CD14-positive monocyte (primary cell): ENCODE data around the gene NAP1L4. TPM values are rescaled to one million over a fixed set of nuclear protein-coding genes. Genes with fewer than 3 reads are reported as not detected.

Experiments
- DNase-seq, 3 donors: peaks; one replicate each; pipeline ENCODE4 v3.0.0-alpha.2; 2011 to 2022
- H2AFZ ChIP-seq: 2 replicates; pipeline ENCODE4 v1.6.0; 2012; ENCODE audit warnings: mild to moderate bottlenecking, low read depth, low read length, inconsistent platforms; ENCODE audit not compliant: insufficient read depth, poor library complexity, severe bottlenecking
- H3K27ac ChIP-seq, 2 donors: 1 replicate in 1 of 2; 2 replicates in 1 of 2; pipeline ENCODE4 v1.5.1; 2012 to 2013; ENCODE audit warnings: low read length in 2 of 2, control low read depth in 1 of 2, inconsistent platforms in 1 of 2, low read depth in 1 of 2, mild to moderate bottlenecking in 1 of 2
- H3K27me3 ChIP-seq, 2 donors: one replicate each; pipeline versions ENCODE4 v1.6.0 to v1.6.1; 2011 to 2013; ENCODE audit warnings: low read length in 2 of 2; ENCODE audit not compliant: control insufficient read depth in 2 of 2, insufficient read depth in 2 of 2
- H3K36me3 ChIP-seq, 2 donors: replicated peaks in 1 of 2; 1 replicate in 1 of 2; 2 replicates in 1 of 2; pipeline versions ENCODE4 v1.5.1 to v1.6.1; 2012 to 2013; ENCODE audit warnings: low read length in 2 of 2, control low read depth in 1 of 2, inconsistent platforms in 1 of 2, mild to moderate bottlenecking in 1 of 2; ENCODE audit not compliant: insufficient read depth in 2 of 2, control insufficient read depth in 1 of 2
- H3K4me1 ChIP-seq, 2 donors: 1 replicate in 1 of 2; 2 replicates in 1 of 2; pipeline versions ENCODE4 v1.5.1 to v1.6.1; 2012 to 2013; ENCODE audit warnings: low read length in 2 of 2, control low read depth in 1 of 2, inconsistent platforms in 1 of 2, mild to moderate bottlenecking in 1 of 2, moderate library complexity in 1 of 2; ENCODE audit not compliant: insufficient read depth in 2 of 2, control insufficient read depth in 1 of 2
- H3K4me2 ChIP-seq: replicated peaks from 2 replicates; pipeline ENCODE3; 2012; ENCODE audit warnings: low read length, moderate library complexity, mild to moderate bottlenecking; ENCODE audit not compliant: poor library complexity, severe bottlenecking; ENCODE audit errors: extremely low read depth
- H3K4me3 ChIP-seq, 3 experiments: fragments of 200-600 bp in 1 of 3; sonication (generic) in 1 of 3; replicated peaks in 1 of 3; 1 replicate in 2 of 3; 2 replicates in 1 of 3; pipeline ENCODE4 v1.5.1; 2011 to 2013; ENCODE audit warnings: low read length in 3 of 3, mild to moderate bottlenecking in 3 of 3, control low read depth in 2 of 3, low read depth in 2 of 3, inconsistent platforms in 1 of 3, moderate library complexity in 1 of 3
- H3K79me2 ChIP-seq: 2 replicates; pipeline ENCODE4 v1.6.0; 2012; ENCODE audit warnings: mild to moderate bottlenecking, control low read depth, inconsistent platforms, low read length, moderate library complexity; ENCODE audit not compliant: insufficient read depth
- H3K9ac ChIP-seq: 2 replicates; pipeline ENCODE4 v1.6.0; 2017; ENCODE audit warnings: low read length, mild to moderate bottlenecking; ENCODE audit not compliant: insufficient read depth, poor library complexity, severe bottlenecking
- H3K9me3 ChIP-seq, 2 donors: replicated peaks in 1 of 2; 1 replicate in 1 of 2; 2 replicates in 1 of 2; pipeline versions ENCODE4 v1.5.1 to v1.6.1; 2012 to 2013; ENCODE audit warnings: low read length in 2 of 2, control low read depth in 1 of 2; ENCODE audit not compliant: control insufficient read depth in 1 of 2, insufficient read depth in 1 of 2
- H4K20me1 ChIP-seq: 2 replicates; pipeline ENCODE4 v1.6.0; 2012; ENCODE audit warnings: mild to moderate bottlenecking, low read length, control low read depth, moderate library complexity; ENCODE audit not compliant: insufficient read depth
- H3K27ac Mint-ChIP-seq, 7 donors: one replicate each; pipeline ENCODE4 v1.8.0; 2020; ENCODE audit warnings: mild to moderate bottlenecking in 7 of 7, mixed read lengths in 7 of 7, moderate library complexity in 6 of 7, inconsistent platforms in 2 of 7
- H3K27me3 Mint-ChIP-seq, 3 donors: one replicate each; pipeline ENCODE4 v1.8.0; 2021 to 2022; ENCODE audit warnings: low read depth in 3 of 3, mild to moderate bottlenecking in 3 of 3, mixed read lengths in 3 of 3, moderate library complexity in 3 of 3, inconsistent platforms in 1 of 3
- H3K36me3 Mint-ChIP-seq, 2 donors: one replicate each; pipeline ENCODE4 v1.8.0; 2020; ENCODE audit warnings: mixed read lengths in 2 of 2, inconsistent platforms in 1 of 2, mild to moderate bottlenecking in 1 of 2
- H3K4me1 Mint-ChIP-seq: one replicate; pipeline ENCODE4 v1.8.0; 2020; ENCODE audit warnings: mild to moderate bottlenecking, mixed read lengths
- H3K4me3 Mint-ChIP-seq, 2 donors: one replicate each; pipeline ENCODE4 v1.8.0; 2020; ENCODE audit warnings: mild to moderate bottlenecking in 2 of 2, mixed read lengths in 2 of 2, moderate library complexity in 1 of 2
- H3K9me3 Mint-ChIP-seq, 7 donors: one replicate each; pipeline ENCODE4 v1.8.0; 2020 to 2022; ENCODE audit warnings: mixed read lengths in 7 of 7, mild to moderate bottlenecking in 6 of 7, moderate library complexity in 6 of 7, inconsistent platforms in 2 of 7
- WGBS: methylation state at CpG from one replicate; pipeline ENCODE4 v1.1.5; 2013; ENCODE audit warnings: missing lambda C conversion rate; ENCODE audit not compliant: insufficient coverage; 5-methylcytosine and 5-hydroxymethylcytosine counted together
- intact Hi-C, 2 donors: fragments of 100-400 bp; cut with micrococcal nuclease; formaldehyde crosslinking; loops; one replicate each; pipeline versions ENCODE4 v1.15.0 to v1.15.1; 2023
- polyA plus RNA-seq, 3 donors: library from polyadenylated mRNA; depleted of rRNA in 1 of 3; unstranded in 2 of 3; stranded (reverse) in 1 of 3; fragments of 300-500 nt in 2 of 3; fragments of >200 nt in 1 of 3; fragmentation: Illumina TruSeq in 2 of 3; gene quantifications; 1 replicate in 2 of 3; 2 replicates in 1 of 3; pipeline ENCODE4 v1.2.3, GENCODE V29; 2012 to 2021
- TF ChIP-seq, protein P1 (sequence below): fragments of 200-600 bp; IDR thresholded peaks from one replicate; pipeline ENCODE4 v1.8.0; 2022; ENCODE audit warnings: antibody characterized with exemption, mild to moderate bottlenecking

NAP1L4 gene
- polyA plus RNA-seq, 3 donors: 42.1 to 44.9 (median 44.9) TPM

DNA sequence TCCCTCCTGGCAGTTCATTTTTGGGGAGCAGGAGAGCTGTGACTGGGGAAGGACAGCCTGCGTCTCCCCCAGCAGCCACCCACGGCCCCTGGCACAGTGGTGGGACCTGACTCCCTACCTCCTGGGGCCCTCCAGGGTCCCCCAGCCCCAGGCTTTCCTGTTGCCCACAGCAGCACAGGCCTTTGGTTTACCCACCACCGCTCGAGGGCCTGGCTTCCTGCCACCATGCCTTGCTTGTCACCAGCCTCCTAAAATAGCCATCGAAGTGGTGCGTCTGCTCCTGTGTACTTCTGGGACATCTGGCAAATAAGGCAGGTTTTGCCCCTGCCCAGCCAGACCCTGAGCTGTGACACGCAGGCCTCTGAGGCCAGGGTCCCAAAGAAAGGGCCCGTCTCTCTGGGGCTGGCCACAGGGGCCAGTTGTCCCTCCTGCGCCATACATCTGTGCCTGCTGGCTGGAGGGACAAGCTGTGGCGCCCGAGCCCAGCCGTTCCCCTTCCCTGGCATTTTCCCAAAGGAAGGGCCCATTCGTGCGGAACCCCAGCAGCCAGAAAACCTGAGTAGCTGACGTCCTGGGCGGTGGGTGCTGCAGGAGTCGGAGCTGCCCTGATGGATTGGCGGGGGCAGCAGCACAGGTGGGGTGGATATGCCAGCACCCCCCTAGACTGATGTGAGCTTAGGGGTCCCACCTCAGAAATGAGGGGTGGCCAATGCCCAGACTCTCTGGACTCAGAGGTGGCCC, 77.5 kb downstream of the NAP1L4 start:
- no peak overlapping the region for H3K27ac ChIP-seq
- peaks cover 0 to 2% (median 0%) of the 10 kb centered on the region in 7 donors for H3K9me3 Mint-ChIP-seq
- 49% methylated on average over 18 of the region's 18 CpGs for WGBS

DNA sequence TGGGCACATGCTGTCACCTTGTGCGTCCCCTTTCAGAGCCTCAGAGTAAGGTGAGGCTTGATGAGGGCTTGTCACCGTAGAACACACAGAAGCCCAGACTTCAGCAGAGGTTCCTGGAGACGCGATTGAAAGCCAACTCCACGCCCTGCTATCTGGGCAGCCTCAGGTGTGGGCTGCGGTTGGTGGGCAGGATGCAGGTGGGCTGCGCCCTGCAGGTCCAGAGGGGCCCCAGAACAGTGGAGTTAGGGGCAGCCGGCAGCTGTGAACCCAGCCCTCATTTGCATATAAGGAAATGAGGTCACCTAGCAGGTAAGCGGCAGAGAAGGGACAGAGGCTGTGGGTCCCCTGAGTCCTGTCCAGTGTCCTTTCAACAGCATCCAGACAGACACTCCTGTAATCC, 78.4 kb downstream of the NAP1L4 start:
- Histone ChIP-seq H3K27ac (no peak overlapping the region), H3K27me3 (peaks cover 0 to 3% of the 10 kb centered on the region in 2 donors), H3K4me2 (no peak overlapping the region), H3K9me3 (no peaks in the 10 kb centered on the region), H3K36me3 (no peaks in the 10 kb centered on the region), H3K9ac (no peak overlapping the region), H2AFZ (no peak overlapping the region), H3K79me2 (no peaks in the 10 kb centered on the region), H3K4me1 (no peaks in the 10 kb centered on the region), H4K20me1 (peaks cover 19% of the 10 kb centered on the region), H3K4me3 (no peak overlapping the region)
- H3K36me3 Mint-ChIP-seq: peaks cover 0 to 11% of the 10 kb centered on the region in 2 donors
- 81% methylated on average over 5 of the region's 9 CpGs for WGBS
- H3K4me1 Mint-ChIP-seq: peaks cover 15% of the 10 kb centered on the region
- peaks cover 18 to 24% (median 20%) of the 10 kb centered on the region in 3 donors for H3K27me3 Mint-ChIP-seq
- no peak overlapping the region for H3K27ac Mint-ChIP-seq
- no peak for DNase-seq
- no peak overlapping the region for H3K4me3 Mint-ChIP-seq
- TF ChIP-seq, protein P1, sequence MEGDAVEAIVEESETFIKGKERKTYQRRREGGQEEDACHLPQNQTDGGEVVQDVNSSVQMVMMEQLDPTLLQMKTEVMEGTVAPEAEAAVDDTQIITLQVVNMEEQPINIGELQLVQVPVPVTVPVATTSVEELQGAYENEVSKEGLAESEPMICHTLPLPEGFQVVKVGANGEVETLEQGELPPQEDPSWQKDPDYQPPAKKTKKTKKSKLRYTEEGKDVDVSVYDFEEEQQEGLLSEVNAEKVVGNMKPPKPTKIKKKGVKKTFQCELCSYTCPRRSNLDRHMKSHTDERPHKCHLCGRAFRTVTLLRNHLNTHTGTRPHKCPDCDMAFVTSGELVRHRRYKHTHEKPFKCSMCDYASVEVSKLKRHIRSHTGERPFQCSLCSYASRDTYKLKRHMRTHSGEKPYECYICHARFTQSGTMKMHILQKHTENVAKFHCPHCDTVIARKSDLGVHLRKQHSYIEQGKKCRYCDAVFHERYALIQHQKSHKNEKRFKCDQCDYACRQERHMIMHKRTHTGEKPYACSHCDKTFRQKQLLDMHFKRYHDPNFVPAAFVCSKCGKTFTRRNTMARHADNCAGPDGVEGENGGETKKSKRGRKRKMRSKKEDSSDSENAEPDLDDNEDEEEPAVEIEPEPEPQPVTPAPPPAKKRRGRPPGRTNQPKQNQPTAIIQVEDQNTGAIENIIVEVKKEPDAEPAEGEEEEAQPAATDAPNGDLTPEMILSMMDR: no peak
- intact Hi-C loops: no loop called here
- H3K9me3 Mint-ChIP-seq: peaks cover 0 to 2% (median 0%) of the 10 kb centered on the region in 7 donors

More for the DNA sequence above, 77.5 kb downstream of the NAP1L4 start:
- TF ChIP-seq, protein P1: no peak
- intact Hi-C loops: no loop called here
- H3K27me3 Mint-ChIP-seq: peaks cover 20 to 25% (median 21%) of the 10 kb centered on the region in 3 donors
- Histone ChIP-seq H4K20me1 (peaks cover 19% of the 10 kb centered on the region), H3K79me2 (no peaks in the 10 kb centered on the region), H3K9ac (no peak overlapping the region), H3K27me3 (peaks cover 0 to 3% of the 10 kb centered on the region in 2 donors), H3K4me3 (no peak overlapping the region), H3K4me1 (no peaks in the 10 kb centered on the region), H2AFZ (no peak overlapping the region), H3K4me2 (no peak overlapping the region), H3K9me3 (no peaks in the 10 kb centered on the region), H3K36me3 (no peaks in the 10 kb centered on the region)
- H3K27ac Mint-ChIP-seq: no peak overlapping the region
- H3K4me1 Mint-ChIP-seq: peaks cover 15% of the 10 kb centered on the region
- peaks cover 2 to 11% of the 10 kb centered on the region in 2 donors for H3K36me3 Mint-ChIP-seq
- H3K4me3 Mint-ChIP-seq: no peak overlapping the region
- DNase-seq: no peak
